NCI-H2227 (cell line): ENCODE results near the gene MOG.

Experiments used
- DNase-seq: peaks from one replicate; lab custom pipeline; 2025; ENCODE audit not compliant: unreplicated experiment; lab: John Stamatoyannopoulos, UW

Gene MOG

DNA sequence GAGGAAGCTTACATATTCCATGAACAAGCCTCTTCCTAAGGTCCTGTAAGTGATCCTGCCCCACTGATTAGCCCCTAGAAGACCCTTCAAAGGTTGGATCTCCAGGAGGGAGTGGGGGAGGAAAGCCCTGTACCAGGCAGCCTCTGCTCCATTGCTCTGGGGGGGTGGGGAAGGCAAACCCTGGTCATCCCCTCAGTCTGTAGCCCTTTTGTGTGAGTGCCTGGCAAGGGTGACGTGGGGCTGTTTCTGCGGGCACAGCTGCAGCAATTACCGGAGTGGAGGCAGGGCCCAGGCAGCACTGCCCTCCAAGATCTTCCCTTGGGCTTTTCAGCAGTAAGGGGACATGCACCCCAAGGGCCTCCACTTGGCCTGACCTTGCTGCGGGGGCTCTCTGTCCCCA is at the start of gene MOG:
TSS of gene MOG (plus strand) at position 295 of the 400 bp plus-strand sequence. CDS start 118 bp downstream, outside the sequence.
- no peak for DNase-seq

DNA sequence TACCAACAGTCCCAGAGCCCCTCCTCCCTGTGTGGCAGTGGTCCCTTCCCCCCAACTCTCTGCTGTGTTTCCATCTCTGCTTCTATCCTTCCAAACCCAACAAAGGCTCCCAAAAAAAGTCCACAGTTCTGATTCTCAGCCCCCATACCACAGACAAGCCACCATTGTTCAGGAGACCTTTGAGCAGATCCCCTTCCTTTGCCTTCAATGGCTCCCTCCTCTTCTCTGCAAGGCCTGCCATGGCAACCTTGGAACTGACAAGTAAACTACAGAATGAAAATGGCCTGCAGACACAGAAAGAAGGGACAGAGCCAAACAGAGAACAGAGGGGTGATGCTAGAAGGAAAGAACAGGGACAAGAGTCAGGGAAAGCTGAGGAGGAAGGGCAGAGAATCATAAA is 48.8 kb upstream of the MOG start:
- DNase-seq: no peak

DNA sequence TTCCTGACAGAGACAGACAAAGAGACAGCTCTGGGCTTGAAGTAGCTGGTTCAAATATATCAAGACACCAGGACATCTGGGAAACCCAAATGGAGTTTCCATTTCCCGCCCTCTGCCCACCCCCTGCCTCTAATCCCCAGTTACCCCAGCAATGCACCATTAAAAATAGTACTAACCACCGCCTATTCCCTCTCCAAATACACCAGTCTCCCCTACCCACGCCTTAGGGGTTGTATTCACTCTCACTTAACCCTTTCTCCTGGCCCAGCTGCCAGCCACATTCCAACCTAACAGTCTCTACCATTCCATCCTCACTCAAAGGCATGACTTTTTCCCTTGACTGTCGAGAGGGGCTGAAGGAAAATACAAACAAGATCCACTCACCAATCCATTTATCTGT is 46.4 kb upstream of the MOG start:
- DNase-seq: no peak

DNA sequence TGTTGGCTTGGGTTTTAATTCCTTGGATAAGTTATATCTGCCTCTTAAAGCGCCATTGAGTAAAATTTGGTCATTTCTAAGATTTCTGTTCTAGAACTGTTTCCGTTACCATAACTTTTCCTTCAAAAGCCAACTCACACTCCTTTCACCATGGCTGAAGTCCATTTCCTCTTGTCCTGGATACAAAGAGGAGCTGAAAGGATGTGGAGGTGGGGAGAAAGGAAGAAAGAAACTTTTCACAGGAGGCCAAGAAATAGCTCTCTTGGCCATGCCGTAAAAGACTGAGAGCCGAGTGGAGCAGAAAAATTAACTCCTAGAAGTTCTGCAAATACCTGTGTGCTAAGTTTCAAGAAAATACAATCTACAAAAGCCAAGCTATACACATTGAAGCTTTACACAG is 45.5 kb upstream of the MOG start:
- no peak for DNase-seq

DNA sequence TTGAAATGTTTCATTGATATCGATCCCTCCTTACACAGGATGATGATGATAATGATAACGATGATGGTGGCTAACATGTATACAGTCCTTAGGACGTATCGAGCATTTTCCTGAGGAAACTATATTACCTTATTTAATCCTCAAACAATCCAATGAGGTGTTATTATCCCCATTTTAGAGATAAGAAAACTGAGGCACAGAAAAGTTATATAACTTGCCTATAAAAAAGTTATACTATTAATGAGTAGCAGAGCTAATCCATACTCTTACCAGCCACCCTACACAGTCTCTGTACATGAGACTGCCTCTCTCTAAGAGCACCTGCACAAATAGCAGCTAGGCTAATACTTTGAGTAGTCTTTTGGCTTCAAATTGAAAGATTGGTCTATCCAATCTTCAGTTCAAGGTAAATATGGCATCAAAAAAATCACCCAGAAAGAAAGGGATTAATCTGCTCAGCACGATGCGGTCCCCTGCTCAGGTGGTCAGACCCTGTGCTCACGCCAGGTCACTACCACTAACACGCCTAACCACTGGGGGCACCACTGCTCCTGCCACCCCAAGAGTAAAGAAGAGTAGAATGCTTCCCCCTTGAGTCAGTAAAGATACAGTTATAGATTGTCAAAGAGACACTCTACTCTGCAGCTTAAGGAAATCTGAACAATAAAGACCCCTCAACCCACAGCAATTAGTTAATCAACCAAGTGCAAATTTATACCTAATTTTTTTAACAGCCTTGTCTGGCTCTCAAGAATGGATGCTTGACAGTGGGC is 38.9 kb upstream of the MOG start:
- no peak for DNase-seq

DNA sequence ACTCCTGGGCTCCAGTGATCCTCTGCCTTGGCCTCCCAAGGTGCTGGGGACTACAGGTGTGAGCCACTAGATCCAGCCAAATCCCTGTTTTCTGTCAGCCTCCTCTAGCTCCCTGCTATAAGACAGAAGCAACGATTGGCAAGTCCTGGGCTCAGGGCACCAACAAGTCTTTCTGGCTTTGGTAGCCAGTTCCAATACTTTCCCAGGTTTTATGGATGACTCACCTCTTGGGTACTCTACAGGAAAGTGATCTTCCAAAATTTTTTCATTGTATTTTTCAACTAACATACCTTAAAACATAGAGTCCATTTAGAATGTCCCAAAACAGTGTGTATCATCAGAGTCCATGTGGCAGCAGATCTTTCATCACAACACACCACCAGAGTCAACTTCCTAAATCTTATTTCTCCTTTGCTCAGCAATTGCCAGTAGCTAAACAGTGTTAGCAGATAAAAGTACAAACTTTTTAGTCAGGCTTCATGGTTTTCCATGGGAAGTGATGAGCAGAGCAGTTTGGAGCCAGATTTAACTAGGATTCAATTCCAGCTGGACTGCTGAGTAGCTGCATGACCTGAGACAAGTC is 37.2 kb upstream of the MOG start:
- no peak for DNase-seq

DNA sequence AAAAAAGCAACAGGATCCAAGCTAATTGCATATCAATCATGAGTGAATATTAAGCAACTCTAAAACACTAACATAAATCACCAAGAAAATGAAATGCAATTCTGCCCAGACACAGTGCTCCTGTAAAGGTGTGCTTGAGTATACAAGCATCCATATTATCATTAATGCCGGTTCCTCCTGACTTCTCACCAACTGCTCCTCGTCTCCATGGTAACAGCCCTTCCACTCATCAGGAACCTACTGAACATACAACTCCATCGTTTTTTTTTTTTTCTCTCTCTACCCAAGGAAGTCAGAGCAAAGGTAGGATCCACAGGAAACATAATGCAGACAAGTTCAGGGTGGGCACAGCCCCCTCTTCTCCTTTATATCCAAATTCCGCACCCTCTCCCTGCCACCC is 36.3 kb upstream of the MOG start:
- DNase-seq: peak; percentile 28

DNA sequence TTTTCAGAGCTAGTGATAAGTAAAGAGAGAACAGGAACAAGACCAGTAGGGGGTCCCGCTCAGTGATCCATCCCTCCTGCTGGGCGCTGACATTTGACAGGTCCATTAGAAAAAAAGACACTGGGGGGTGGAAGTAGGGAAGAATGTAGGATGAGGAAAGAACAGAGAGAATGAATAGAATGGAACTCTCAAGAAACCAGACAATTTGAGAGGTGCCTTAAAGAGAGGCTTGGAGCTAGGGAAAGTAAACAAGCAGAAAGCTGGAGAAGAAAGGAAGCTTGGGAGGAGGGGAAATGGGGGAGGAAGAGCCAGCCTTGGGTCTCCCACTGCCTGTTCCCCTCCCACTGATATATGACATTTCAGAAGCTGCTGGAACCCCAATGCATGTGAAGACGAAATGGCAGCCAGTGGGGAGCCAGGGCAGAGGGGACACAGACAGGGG is 32.4 kb upstream of the MOG start:
- DNase-seq: no peak

DNA sequence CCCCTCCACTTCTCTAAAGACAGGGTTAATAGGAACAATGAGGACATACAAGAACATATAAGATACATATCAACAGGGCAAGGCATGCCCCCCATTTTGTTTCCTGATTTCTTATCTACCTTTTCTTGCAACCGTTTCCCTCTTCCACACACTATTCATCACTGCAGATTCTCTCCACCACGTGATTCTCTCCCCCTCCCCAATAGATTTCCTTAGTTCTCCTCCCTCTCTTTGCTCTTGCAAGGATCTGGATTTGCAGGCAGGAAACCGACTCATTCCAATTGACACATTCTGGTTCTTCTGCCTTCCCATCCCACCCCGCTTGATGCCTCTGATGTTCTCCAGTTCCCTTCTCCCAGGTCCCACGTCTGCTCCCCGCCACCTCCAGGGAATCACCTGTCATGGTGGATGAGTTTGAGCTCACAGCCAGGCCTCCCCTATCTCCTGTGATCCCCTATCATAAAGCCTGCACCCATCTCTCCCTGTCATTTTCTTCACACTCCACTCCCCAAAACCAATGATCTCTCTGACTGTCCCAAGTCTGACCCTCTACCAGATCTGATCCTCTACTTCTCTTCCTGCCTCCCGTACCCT is 31.5 kb upstream of the MOG start:
- no peak for DNase-seq

DNA sequence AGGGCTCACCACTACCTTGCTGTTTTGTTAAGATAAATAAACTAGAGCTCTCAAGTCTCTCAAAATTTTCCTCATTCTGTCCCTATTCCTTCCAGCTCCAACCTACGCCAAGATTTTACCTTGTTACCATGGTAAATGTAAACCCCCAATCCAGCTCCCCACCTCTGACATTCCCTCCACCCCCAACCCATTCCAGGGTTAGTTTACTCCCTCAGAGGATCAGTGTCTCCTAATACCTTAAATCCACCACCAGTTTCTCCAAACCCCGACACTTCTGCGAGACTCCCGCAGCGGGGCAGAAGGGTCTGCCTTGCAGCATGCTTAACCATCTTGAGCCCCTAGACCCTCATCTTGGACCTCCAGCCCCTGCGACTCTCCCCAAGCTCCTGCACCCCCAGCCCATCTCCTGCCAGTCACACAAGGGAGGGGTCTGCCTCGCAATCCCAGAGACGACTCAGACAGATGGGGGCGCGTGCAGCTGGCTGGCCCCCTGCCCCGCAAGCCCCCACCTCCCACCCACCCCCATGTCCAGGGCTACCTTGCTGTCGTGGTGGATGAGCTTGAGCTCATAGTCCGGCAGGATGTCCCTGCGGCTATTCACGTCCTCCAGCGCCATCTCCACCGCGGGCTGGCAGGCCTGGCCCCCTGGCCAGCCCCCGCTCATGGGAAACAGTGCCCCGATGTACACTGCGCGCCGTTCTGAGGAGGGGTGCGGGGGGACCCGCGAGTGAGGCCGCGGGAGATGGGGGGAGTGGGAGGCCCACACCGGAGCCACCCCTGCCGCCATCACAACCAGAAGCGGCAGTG is 29.7 kb upstream of the MOG start:
- DNase-seq: peak; percentile 42

DNA sequence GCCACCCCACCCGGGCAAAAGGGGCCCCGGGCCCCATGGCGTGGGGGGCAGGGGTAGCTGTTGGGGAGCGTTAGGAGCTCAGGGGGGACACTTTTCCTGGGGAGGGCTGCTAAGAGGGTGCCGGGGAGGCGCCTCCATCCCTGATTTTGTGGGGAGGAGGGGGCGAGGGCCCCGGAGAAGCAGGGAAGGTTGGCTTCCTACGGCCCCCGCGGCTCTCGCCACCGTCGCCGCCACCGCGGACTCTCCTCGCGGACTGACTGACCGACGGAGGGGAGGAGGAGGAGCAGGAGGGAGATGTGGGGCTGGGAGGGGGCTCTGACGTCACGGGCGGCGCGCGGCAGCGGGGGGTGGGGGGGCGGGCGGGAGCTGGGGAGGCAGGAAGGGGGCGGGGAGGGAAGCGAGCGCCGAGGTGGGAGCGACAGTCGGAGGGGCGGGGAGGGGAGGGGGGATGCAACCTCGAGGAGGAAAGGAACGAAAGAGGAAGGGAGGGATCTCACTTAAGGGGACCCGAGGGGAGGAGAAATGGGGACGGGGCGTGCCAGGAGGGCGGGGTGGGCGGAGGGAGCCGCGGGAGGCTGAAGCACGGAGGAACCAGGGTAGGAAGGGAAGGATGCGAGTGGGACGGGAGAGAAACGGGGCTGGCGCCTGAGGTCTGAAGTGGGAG is 29.0 kb upstream of the MOG start:
- DNase-seq: peak; percentile 89

DNA sequence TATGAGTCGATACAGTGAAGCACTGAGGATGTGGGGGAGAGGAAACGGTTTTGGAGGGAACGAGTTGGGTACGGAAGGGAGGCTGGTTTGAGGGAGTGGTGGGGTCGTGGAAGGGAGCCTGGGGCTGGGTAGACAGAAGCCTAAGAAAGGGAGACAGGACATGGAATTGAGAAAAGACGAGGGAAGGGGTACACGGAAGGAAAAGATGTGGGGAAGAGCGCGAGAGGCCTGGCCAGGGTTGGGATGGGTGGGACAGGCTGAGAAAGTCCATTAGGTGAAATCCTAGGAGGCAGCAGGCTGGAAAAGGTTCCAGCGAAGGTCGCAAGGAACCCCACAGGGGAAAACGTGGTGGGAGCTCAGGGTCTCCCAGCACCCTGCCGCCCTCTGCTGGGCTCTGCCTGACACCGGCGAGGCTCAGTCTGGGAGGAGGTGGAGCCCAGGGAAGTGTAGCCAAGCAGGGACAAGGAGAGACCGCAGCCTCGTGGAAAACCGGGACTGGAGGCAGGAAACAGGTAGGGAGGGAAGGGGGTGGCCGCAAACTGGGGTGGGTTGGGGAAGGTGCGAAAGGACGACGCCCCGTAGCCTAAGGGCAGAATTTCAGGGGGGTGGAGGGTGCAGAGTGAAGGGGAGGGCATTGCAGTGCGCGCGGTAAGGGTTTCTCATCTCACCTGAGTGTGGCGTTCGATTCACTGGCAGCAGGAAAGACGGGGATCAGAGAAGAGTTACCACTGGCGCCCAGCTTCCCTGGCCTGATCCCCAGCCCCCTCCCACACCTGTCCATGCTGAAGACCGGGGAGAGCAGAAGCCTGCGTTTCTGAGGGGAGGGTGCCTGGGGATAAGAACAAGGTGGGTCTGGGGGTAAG is 28.2 kb upstream of the MOG start:
- peak; percentile 90 for DNase-seq

DNA sequence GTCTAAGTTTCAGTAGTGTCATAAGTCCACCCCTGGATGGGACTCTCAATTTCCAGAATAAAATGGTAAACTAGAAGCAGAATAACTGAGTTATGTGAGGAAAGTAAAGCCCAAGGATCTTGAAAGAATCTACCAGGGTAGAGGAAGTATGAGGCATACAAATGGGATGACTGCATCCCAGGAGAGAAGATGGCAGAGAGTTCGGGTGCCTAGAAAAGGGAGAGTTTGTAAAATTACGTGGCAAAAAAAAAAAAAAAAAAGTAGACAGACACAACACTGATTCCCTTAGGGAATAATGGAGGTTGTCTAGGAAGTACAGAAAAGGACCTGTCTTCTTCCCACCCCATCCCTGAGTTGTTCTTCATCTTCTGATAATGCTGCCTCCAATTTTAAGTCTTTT is 27.3 kb upstream of the MOG start:
- no peak for DNase-seq

DNA sequence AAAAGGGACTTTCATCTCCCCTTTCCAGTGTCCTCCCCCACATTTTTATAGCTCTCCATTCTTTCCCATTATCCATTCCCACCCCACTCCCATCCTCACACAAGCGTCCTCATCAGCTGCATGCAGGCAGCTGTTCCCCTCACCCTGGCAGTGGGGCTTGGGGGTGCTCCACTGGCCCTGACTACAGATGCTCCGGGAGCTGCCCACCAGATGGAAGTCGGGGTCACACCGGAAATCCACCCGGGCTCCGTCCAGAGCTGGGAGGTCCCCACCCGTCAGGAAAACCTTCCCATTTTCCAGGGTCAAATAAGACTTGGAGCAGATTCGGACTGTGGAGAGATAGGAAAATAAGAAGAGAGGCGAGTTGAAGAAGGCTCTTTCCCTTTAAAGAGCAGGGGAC is 26.6 kb upstream of the MOG start:
- DNase-seq: no peak

DNA sequence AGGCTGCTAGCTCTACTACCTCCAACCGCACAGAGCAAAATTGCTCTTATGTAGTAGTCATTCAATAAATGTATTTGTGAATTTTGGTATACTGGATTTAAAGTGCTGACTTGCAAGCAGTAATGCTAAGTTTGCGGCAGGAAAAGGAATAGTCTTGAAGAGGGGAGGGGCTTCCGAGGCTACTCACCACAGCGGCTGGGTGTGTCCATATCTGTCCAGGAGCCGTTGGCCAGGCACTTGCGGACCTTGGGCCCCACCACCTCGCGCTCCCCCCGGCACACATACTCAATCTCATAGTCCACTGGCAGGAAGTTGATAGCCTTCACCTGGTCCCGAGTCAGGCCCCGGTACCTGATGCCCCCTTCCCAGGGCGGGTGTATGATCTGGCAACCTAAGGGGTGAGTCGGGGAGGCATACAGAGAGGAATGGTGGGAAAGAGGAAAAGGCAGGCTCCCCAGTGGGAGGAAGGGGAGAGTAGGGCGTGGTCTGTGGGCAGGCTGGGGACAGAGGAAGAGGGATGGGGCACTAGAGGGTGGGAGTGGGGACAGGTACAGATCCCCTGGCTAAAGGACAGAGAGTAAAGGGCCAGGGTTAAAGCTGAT is 25.6 kb upstream of the MOG start:
- peak; percentile 63 for DNase-seq

DNA sequence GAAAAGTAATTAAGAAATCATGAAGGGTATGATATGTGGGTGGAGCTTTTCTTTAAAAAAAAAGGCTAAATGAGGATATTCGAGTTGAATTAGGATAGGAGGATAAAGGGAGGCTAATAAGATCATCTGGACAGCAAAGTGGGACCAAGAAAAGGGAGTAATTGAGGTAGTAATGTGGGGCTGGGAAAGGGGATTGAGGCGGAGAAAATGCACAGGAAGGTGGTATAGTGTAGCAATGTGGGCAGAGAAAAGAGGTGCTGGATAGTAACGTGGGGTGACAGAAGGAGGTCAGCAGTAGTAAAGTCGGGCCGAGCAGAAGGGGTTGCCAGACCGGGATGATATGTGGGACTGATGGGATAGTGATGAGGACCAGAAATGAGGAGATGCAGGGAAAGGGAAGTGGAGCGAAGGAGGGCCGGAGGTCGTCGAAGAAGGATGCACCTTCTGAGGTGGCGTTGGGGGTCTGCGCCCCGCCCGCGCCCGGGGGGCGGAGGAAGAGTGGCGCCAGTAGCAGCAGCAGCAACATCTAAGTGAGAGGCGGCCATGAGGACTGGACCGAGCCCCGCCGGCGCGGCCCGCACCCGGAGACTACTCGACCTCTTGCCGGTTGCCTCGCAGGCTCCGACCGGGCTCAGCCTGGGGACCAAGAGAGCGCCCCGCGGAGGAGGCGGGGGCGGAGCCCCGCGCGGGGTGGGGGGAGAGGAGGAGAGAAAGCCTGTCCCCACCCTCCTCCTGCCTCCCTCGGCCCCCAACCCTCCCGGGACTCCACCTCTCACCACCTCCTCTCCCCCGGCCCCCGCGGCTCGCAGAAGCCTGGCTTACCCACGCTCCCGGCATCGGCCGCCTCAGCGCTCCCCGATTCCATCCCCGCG is 24.8 kb upstream of the MOG start:
- peak; percentile 87 for DNase-seq

DNA sequence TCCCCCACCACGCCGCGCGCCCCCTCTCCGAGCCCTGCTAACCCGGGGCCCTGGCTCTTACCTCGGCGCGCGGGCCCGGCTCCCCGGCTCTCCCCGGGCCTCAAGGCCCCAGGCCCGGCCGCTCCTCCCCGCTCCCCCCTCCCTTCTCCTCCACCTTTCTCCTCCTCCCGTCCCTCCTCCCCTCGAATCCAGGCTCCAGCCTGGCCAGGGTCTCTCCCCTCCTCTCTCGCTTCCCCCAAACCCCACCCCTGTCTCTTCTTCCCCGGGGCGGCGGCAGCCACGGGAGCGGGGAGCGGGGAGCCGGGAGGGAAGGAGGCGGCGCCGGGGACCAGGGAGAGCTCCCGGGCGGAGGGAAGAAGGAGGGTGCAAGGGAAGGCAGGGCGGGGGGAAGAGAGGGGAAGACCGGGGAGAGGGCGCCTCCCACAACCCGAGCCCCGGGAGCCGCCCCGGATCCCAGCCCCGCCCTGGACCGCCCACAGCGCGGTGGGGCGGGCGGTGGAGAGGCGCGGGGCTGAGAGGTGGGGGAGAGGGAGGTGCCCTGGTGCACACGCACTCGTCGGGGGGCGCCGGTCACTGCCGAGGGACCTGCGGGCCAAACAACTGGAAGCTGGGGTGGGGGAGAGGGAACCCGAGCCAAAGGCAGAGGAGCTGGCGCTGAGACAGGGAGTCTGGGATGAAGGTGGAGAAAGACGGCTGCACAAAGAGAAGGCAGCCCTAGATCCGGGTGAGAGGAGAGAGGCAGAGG is 23.9 kb upstream of the MOG start, which contains the start of gene GABBR1:
TSS of gene GABBR1 (minus strand) at position 395 of the 745 bp plus-strand sequence. CDS start 798 bp downstream, outside the sequence.
- DNase-seq: peak; percentile 95

DNA sequence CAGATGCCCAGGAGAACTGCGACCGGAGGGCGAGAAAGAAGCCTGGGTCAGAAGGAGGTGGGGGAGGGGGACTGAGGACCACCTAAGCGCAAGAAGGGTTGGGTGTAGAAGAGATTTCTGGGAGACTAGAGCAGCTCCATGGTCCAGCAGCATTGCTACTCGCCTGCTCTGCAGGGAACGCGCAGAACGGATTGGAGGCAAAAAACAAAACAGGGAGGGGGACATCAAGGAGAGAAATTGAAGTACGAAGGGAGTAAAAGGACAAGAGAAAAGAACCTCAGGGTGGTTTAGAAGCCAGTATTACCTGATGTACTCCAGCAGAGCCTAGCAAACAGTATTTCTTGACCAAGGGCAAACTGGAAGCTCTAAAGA is 23.4 kb upstream of the MOG start:
- peak; percentile 79 for DNase-seq
